Right ventricle myocardium superior (tissue), 1 donor: Measurements from ENCODE around the gene SAXO1. TPM values are rescaled to one million over a fixed set of nuclear protein-coding genes. Genes with fewer than 3 reads are reported as not detected.

Experiments used
- ATAC-seq: fragments of 200-7000 bp; cut with Tn5 transposase; one replicate; pipeline ENCODE4 v1.9.1; 2020; ENCODE audit warnings: mild to moderate bottlenecking; ENCODE audit not compliant: poor library complexity
- DNase-seq: peaks from one replicate; pipeline ENCODE4 v3.0.0-alpha.2; 2020
- intact Hi-C: fragments of 100-400 bp; cut with DNase I; formaldehyde crosslinking; loops from one replicate; pipeline ENCODE4 v1.11.2; 2022
- total RNA-seq: library from RNA; stranded (reverse); fragmentation: NEBNext Ultra II Directional; extraction: Animal tissue kit (Norgen Biotek cat#: 25700); gene quantifications from one replicate; pipeline ENCODE4 v1.2.1, GENCODE V29; 2021
- donor health status: DM: no; HTN: yes; CAD: no; lungs with severe emphysema.

SAXO1 gene
- total RNA-seq, 1 donor from 2014 or later = not detected

DNA sequence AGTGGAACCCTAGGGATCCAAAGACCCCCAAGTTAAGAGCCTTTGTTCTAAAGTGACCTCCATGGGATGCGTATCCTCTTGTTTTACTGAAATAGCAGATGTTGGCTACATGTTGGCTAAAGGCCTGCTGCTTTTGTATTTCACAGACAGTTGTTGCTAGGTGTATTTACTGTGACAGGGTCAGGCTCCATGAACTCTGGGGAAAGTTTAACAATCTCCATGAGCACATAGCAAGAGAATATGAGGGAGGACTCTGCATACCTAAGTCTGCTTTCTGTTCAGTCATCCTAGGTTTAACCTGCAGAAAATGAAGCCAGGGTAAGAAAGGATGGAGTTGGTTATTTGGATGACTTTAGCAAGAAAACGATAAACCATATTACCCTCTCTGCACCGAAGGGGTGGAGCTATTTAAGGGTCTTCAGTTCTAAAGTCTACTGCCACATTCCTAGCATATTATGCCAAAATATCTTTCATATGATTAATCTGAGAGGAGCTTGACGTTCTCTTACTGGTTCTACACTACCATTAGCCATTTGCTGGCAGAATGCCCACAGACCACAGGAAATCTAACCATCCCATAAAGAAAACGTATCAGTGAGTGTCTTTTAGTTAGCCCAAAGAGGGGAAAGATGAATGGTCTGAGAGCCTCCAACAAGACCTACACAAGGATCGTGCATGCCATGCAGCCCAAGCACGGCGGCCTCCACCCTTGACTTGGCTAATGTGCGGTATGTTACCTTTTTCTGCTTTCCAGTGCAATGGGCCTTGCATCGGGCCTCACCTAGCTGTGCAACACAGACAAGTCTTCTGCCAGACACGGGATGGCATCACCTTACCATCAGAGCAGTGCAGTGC lies 127.8 kb downstream of the SAXO1 start:
- ATAC-seq (no peak), DNase-seq (no peak)
- intact Hi-C loops = no loop called here

DNA sequence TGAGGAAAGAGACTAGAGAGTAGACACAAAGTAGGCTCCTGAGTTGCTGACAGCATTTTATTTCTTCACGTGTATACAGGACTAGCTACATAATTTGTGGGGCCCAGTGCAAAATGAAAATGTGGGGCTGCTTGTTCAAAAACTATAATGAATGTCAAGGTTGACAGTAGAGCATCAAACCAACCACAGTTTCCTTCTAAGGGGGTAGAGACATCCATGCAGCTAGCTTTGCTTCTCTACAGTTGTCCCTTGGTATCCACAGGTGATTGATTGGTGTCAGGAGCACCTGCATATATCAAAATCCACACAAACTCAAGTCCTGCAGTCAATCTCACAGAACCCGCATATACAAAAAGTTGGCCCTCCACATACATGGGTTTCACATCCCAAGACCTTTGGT lies 129.6 kb downstream of the SAXO1 start:
- no peak for ATAC-seq
- intact Hi-C loops = no loop called here
- no peak for DNase-seq

DNA sequence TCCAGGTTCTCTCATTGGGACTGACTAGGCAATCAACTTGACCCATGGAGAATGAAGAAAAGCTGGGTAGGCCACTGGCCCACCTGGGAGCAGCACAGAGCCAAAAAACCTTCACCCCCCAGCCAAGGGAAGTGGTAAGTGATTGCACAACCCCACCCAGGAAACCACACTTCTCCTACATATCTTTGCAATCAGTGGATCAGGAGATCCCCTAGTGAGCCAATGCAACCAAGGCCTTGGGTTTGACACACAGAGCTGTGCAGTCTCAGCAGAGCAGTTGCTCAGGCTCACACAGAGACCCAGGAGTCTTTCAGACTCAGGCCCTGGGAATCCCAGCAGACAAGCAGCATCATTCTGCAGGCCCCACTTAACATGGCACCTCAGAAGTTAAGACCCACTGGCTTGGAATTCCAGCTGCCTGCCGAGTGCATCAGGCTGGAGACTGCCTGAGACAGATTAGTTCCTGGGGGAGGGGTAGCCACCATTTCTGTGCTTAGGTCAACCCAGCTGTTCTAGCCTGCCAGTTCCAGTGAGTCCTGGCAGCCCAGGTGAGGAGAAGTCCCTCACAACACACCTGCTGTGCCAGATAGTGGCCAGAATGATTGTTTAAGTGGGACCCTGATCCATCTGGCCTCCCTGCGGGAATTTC lies 136.4 kb downstream of the SAXO1 start:
- DNase-seq = no peak
- intact Hi-C loops = no loop called here
- no peak for ATAC-seq

DNA sequence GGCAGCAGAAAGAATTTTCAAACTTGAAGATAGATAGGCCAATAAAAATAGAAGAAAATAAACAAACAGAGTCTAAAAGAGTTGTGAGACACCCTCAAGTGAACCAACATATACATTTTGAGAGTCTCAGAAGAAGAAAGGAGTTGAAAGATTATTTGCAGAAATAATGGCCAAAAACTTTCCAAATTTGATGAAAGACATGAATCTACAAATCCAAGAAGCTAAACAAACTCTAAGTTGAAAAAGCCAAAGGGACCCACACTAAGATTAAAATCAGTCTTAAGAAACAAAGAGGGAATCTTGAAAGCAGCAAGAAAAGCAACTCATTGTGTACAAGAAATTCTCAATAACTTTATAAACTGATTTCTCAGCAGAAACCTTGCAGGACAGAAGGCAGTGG lies 137.0 kb downstream of the SAXO1 start:
- intact Hi-C loops = no loop called here
- ATAC-seq = no peak
- no peak for DNase-seq

DNA sequence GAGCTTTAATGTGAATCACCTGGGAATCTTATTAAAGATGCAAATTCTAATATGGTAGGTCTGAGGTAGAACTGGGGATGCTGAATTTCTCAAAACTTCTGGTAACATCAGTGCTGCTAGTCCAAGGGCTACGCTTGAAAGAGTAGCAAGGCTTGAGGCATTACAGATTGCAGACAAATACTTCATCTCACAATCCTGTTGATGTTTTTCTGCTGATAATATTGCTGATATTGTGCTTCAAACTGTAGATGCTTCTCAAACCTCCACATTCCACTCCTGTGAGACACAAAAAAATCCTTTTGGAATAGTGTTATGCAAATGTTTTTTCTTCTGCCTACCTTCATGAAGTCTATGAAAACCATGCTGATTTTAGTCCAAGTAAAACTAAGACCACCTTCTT lies 139.5 kb downstream of the SAXO1 start:
- intact Hi-C loops = no loop called here
- ATAC-seq (no peak), DNase-seq (no peak)

DNA sequence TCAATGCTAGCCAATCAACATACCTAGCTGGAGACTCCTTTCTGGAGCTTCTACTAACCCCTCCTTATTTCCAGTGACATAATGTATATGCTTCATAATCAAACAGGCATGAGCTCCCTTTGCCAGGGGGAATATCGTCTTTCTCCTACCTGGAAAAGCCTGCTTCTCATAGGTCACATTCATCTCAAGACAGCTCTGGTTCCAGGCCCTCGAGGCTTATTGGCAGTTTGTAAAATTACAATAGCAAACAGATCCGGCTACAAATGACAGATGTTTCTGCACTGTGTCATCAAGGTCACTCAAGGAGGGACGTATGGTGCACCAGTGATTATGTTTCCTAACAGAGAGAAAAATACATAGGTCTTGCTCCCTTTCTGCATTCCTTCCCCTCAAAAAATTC lies 140.0 kb downstream of the SAXO1 start:
- DNase-seq = no peak
- intact Hi-C loops = no loop called here
- no peak for ATAC-seq

DNA sequence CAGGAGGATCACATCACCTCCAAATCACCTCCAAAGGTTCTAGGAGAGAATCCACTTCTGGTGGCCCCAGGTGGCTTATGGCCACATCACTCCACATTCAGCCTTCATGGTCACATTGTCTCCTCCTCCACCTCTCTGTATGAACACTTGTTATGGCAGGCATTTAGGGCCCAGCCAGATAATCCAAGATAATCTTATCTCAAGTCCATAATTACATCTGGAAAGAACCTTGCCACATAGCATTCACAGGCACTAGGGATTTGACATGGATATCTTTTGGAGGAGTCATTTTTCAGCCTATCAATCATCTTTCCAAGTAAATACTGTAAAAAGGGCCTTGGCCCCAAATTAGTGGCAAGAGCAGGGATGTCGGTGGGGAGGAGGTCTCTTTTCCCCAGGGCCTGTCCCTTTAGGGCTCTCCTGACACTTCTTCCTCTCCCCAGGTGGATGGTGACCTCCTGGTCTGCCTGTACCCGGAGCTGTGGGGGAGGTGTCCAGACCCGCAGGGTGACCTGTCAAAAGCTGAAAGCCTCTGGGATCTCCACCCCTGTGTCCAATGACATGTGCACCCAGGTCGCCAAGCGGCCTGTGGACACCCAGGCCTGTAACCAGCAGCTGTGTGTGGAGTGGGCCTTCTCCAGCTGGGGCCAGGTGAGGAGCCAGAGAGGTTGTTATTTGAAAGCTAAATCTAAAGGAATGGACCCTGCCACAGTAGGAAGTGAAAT lies 140.9 kb downstream of the SAXO1 start:
- intact Hi-C loops = no loop called here
- no peak for ATAC-seq
- DNase-seq = no peak

DNA sequence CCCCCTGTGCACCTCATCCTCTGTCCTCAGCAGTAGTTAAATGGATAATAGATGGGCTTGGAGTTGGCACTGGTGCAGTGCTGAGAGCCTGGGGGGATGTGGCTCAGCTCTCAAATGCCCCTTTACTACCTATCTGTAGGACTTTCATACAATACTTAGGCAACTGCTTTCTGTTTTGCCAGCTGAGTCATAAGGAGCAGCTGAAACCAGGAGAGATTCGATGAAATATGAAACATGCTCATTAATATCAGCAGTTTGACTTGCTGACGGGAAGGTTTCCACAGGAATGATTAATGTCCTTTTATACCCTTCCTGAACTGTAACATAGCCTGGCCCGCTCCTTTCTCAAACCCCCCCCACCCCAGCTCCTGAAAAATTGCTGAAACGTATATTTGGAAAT lies 142.6 kb downstream of the SAXO1 start:
- no peak for ATAC-seq
- intact Hi-C loops = no loop called here
- DNase-seq = no peak

DNA sequence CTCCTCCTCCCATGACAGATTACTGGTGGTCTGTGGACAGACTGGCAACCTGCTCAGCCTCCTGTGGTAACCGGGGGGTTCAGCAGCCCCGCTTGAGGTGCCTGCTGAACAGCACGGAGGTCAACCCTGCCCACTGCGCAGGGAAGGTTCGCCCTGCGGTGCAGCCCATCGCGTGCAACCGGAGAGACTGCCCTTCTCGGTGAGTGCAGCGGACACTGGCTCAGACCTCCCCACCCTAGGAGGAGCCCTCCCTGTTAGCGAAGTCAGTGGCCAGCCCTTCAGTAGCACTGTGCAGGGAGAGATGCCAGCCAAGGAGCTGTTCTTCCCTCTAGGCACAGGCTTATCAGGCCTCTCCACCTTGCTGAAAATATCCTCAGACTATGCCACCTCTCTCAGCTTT lies 143.5 kb downstream of the SAXO1 start:
- intact Hi-C loops = no loop called here
- ATAC-seq = no peak
- no peak for DNase-seq

DNA sequence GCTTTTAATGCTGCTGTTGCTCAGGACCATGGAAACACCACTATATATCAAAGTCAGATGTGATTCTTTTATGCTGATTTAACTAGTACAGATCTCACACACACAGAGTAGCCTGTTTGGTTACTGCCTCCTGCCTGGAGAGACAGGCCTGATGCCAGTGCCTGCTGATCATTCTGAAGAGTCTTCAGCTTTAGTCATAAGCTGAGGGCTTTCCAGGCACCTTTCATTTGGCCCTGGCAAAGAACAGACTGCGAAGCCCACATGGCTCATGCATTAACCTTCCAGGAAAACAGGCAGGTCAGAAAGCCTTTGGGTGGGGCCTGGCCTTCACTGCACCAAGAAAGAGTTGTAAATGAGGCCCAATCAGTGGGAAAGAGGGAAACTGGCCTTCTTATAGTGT lies 144.7 kb downstream of the SAXO1 start:
- ATAC-seq (peak; percentile 71), DNase-seq (no peak)
- intact Hi-C loops = no loop called here

DNA sequence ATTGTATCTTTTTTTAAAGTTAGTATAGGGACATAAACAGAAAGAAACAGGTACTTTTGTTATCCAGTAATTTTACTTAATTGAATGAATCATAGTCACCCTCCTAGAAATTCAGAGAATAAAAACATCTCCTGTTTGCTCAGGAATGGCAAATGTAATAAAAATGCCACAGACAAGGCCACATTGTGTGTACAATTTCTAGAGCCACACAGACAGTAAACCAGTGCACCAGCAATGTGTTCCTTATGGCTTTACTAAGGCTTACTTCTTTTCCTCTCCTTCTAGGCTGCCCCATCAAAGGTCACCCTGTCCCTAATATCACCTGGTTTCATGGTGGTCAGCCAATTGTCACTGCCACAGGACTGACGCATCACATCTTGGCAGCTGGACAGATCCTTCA lies 145.5 kb downstream of the SAXO1 start:
- intact Hi-C loops = no loop called here

DNA sequence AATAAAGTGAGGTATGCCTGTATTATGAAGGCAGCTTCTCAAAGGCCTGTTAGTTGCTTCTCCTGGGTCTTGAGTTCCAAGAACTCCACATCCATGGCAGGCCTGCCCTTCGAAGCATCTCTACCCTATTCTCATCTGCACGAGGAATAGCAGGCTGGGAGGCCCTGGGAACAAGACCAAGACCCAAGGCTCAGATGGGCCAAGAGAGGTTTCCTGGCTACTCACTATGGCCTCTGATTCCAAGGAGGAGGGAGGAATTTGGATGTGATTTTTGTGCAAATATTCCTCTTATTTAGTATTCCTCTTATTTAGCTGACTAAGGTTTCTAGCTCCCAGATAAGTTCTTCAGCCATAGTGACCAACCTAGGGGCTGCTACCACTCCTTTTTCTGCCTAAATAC lies 151.3 kb downstream of the SAXO1 start:
- ATAC-seq (no peak), DNase-seq (no peak)
- intact Hi-C loops = no loop called here

More for the DNA sequence above, 145.5 kb downstream of the SAXO1 start:
- ATAC-seq (no peak), DNase-seq (no peak)

DNA sequence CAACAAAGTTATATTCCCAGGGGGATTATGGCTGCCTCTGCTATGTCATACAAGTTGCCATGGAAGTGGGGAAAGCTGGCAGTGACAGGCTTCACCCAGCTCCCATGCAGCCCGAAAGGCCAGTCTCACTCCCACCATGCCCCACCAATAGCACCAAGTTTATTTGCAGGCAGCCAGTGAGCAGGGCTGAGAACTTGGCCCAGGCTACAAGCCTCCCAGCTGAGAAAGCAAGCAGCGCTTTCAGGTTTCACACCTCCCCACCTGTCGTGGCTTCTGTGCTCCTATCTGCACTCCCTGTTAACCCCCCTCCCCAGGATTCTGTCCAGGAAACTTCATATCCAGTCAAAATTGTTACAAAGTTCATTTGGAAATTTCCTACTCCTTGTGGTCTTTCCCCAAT lies 155.0 kb downstream of the SAXO1 start:
- DNase-seq (no peak), ATAC-seq (no peak)
- intact Hi-C loops = no loop called here

Other genes starting within 250 kb of the SAXO1 start
- gene RRAGA, start 16.2 kb upstream of the SAXO1 start, total RNA-seq = 69.4 TPM
- 5.9 TPM for gene HAUS6, start 69.7 kb upstream of the SAXO1 start, total RNA-seq
- 65.5 TPM for gene PLIN2, start 94.3 kb upstream of the SAXO1 start, total RNA-seq
- 20.8 TPM for gene DENND4C, start 197.5 kb upstream of the SAXO1 start, total RNA-seq